NCI-H524 treated with DMSO at 0.1 percent for 48 hours (cell line): Measurements from ENCODE around the gene BLACAT1.

Source experiments
- DNase-seq: peaks from one replicate; lab custom pipeline; 2025; lab: John Stamatoyannopoulos, UW

BLACAT1 gene

GRCh38 chr1:205455581-205456382, at the start of gene BLACAT1:
TSS of gene BLACAT1 (minus strand) at chr1:205456045.
- DNase-seq, result no peak

DNA sequence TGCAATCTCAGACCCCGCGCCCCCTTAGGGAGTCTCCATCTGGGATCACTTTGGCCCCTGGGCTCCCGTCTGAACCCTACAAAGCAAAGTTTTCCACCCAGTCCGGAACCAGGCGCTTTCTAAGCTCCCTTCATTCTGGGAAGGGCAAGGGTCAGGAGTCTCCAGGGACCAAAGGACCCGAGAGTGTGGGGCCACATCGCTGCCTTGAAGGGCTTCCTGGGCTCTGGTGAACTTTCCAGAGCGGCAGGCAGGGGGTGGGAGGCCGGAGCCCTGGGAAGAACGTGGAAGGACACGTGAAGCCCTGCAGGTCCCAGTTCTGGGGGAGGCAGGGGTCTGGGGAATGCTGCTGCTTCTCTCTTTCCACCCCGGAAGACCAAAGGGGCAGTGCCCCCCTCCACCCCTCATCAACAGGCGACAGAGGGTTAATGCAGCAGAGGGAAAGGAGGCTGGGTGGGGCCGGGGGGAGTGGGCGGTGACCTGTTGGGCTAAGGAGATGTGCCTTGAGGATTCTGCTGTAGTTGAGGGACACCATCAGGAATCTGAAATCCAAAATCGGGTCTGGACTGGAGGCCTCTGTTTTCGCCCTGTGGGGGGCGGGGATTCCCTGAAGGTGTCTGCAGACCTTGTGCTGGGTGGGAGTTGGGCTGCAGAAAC, 49.4 kb upstream of the BLACAT1 start:
- DNase-seq, result no peak

GRCh38 chr1:205504311-205505075, 48.6 kb upstream of the BLACAT1 start, which contains the start of gene CDK18:
TSS of gene CDK18 (plus strand) at chr1:205504669. CDS start at chr1:205523168, 18,499 bp downstream.
- DNase-seq, result no peak

DNA sequence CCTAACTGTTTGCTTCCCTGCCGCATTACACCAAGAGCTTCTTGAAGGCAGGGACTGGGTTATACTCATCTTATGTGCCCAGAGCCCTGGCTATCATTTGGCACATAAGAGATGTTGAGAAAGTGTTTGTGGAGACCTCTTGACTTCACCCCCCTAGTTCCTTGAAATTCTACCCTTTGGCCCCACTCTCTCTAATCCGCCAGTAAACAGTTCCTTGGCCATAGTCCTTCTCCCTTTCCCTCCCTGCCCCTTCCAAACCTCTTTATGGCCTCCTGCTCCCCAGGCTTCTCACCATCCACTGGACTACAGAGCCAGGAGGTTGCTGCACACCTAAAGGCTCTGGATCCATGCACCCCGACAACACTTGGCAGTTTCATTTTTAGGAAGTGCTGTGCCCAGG, 47.1 kb upstream of the BLACAT1 start:
- DNase-seq, result no peak

GRCh38 chr1:205502111-205502810, 46.4 kb upstream of the BLACAT1 start:
- DNase-seq, result no peak

DNA sequence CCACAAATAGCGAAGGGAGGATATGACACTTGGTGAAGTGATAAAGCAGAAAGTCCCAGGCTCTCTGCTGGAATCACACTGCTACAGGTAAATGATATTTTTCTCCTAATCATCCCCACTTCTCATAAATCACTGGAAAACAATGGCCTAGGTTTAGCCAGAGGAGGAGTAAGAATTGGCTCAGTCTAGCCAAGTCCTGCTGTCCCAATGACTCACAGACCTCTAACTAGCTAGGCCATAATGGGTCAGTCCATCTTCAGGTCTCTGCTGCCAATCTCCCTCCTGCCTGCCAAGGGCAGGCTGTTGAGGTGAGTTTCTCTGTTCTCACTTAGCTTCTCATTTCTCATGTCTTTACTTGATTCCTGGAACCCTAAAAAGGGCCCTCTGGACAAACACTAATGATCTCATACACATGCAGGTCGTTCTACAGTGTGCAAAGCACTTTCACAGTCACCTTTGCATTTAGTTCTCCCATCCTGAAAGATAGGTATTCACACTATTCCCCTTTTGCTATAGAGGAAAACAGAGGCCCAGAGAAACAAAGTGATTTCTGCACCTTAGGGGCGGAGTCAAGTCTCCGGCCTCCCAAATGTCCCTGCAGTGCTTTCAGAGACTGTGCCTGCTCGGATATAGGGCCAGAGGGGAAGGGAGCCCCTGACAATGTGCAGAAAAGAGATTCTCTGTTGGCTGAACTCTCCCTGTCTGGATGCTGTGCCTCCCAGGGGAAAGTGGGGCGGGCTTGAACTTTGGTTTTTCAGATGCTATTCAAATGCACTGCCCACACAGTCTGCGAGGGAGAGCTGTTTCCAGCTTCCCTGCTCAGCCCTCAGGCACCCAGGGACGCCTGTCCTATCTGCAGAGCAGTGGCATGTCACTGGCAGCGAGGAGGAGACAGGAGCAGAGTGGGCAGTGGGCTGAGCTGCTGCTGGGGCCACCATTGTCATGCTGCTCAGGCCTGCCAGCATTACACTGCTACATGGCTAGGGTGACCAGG, 44.7 kb upstream of the BLACAT1 start:
- no peak for DNase-seq

DNA sequence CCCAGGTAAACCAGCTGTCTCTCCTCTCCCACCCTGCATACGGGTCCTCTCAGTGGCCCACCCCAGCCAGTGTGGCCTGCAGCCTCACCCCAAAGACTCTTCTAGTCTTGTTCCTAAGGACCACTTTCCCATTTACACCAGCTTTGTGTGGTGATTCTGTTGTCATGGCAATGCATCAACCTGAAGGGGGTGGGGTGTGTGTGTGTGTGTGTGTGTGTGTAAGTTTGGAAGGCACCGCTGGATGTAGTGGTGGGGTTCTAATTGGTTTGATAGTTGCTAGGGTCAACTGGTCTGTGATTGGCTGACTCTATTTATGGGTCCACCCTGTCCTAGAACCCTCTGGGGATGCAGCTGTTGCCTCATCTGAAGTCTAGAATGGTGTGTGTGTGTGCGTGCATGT, 43.9 kb upstream of the BLACAT1 start:
- DNase-seq, result no peak

GRCh38 chr1:205497351-205497750, 41.5 kb upstream of the BLACAT1 start:
- DNase-seq, result no peak

- DNase-seq, result no peak
These were observed 40.8 kb upstream of the BLACAT1 start for GRCh38 chr1:205496661-205497060.

DNA sequence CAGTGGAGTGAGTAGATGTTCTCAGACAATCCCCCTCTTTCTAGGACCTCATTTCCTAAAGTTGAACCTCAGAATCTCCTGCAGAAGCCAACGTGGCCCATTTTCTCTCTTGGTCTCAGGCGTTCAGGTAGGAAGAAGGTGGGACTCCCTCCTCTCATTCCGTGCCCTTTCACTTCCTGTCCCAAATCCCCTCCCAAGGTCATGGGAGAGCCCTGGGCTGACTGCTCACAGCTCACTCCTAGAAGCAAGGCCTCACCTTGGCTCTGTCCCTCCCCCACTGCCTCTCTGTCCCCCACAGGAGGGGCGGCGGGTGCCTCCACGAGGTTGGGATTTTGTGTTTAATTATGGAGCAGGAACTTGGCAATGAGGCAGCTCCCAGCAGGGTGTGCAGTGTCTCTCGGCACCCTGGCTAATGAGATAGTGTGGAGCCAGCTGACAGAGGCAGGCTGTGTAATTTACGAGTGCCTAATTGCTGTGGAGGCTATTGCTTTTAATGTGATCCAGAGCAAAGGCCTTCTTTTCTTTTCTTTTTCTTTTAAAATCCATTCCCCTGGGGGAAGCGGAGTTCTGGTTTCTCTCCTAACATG, 39.5 kb upstream of the BLACAT1 start:
- DNase-seq, result no peak

GRCh38 chr1:205494115-205494514, 38.3 kb upstream of the BLACAT1 start:
- no peak for DNase-seq

DNA sequence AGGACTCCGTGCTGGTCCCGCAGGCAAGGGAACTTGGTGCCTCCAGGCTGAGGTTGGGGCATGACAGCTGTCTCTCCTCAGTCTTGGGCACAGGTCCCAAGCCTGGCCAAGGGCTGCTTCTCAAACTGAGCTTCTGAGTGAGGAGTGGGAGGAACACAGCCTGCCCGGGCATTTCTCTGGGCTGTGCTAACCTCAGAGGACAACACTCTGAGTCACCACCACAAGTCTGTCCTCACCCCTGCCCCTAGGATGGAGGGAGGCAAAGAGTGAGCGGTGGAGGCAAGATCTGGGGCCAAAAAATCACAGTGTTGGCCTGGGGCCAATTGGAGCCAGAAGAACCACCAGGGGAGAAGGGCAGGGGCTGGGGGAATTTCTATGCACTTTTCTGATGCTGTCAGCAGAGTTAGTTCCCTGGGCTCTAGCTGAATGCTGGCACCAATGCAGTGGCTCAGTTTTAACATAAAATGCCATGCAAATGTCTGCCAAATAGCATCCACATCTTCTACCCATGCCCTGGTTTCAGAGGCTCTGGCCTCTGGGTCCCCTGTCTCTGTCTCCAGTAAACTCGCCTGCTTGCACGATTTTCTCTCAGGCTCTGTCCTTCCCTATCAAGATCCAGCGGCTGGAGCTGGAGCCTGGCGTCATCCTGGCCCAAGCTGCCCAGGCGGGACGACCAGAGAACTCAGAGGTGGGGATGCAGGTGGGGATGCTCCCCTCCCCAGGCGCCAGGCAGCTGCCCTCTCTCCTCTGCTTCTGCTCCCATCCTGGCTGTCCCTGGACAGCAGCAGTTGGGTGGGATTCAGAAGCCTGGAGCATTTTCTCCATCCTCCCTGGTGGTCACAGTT, 37.6 kb upstream of the BLACAT1 start:
- no peak for DNase-seq

- DNase-seq, result no peak
These were observed 36.9 kb upstream of the BLACAT1 start for GRCh38 chr1:205492774-205493173.

DNA sequence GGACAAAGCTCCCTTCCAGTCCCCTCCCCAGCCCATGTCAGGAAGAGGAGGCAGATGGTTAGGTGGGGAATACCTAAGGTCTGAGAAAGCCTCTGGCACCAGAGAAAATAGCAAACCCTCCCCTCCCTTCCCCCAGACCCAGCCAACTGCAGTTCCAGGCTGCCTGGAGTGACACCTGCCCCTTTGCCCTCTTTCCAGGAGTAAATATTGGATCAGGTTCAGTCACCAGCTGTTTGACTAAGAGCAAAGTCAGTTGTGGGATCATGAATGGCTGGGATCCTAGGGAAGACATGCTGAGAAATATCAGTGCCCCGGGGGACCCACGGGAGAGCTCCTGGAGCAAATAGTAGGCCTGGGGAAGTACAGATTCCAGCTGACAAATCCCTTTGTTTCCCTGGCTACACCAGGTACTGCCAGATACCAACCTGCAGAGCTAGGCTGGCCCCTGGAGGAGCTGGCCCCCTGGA, 36.4 kb upstream of the BLACAT1 start:
- DNase-seq, result peak; percentile 88

- DNase-seq, result no peak
These were observed 35.9 kb upstream of the BLACAT1 start for GRCh38 chr1:205491794-205492193.

- DNase-seq, result no peak
These were observed 32.4 kb upstream of the BLACAT1 start for GRCh38 chr1:205488074-205488723.

- no peak for DNase-seq
These were observed 30.4 kb upstream of the BLACAT1 start for GRCh38 chr1:205486258-205486657.

GRCh38 chr1:205484985-205485967, 29.4 kb upstream of the BLACAT1 start:
- DNase-seq, result peak; percentile 90
